CD14-positive monocyte (primary cell): ENCODE data around the gene WDR7. TPM values are rescaled to one million over a fixed set of nuclear protein-coding genes. Genes with fewer than 3 reads are reported as not detected.

ENCODE experiments used
- DNase-seq, 3 donors: peaks; one replicate each; pipeline ENCODE4 v3.0.0-alpha.2; 2011 to 2022
- H2AFZ ChIP-seq: 2 replicates; pipeline ENCODE4 v1.6.0; 2012; ENCODE audit warnings: mild to moderate bottlenecking, low read depth, low read length, inconsistent platforms; ENCODE audit not compliant: insufficient read depth, poor library complexity, severe bottlenecking
- H3K27ac ChIP-seq, 2 donors: 1 replicate in 1 of 2; 2 replicates in 1 of 2; pipeline ENCODE4 v1.5.1; 2012 to 2013; ENCODE audit warnings: low read length in 2 of 2, control low read depth in 1 of 2, inconsistent platforms in 1 of 2, low read depth in 1 of 2, mild to moderate bottlenecking in 1 of 2
- H3K27me3 ChIP-seq, 2 donors: one replicate each; pipeline versions ENCODE4 v1.6.0 to v1.6.1; 2011 to 2013; ENCODE audit warnings: low read length in 2 of 2; ENCODE audit not compliant: control insufficient read depth in 2 of 2, insufficient read depth in 2 of 2
- H3K36me3 ChIP-seq, 2 donors: replicated peaks in 1 of 2; 1 replicate in 1 of 2; 2 replicates in 1 of 2; pipeline versions ENCODE4 v1.5.1 to v1.6.1; 2012 to 2013; ENCODE audit warnings: low read length in 2 of 2, control low read depth in 1 of 2, inconsistent platforms in 1 of 2, mild to moderate bottlenecking in 1 of 2; ENCODE audit not compliant: insufficient read depth in 2 of 2, control insufficient read depth in 1 of 2
- H3K4me1 ChIP-seq, 2 donors: 1 replicate in 1 of 2; 2 replicates in 1 of 2; pipeline versions ENCODE4 v1.5.1 to v1.6.1; 2012 to 2013; ENCODE audit warnings: low read length in 2 of 2, control low read depth in 1 of 2, inconsistent platforms in 1 of 2, mild to moderate bottlenecking in 1 of 2, moderate library complexity in 1 of 2; ENCODE audit not compliant: insufficient read depth in 2 of 2, control insufficient read depth in 1 of 2
- H3K4me2 ChIP-seq: replicated peaks from 2 replicates; pipeline ENCODE3; 2012; ENCODE audit warnings: low read length, moderate library complexity, mild to moderate bottlenecking; ENCODE audit not compliant: poor library complexity, severe bottlenecking; ENCODE audit errors: extremely low read depth
- H3K4me3 ChIP-seq, 3 experiments: fragments of 200-600 bp in 1 of 3; sonication (generic) in 1 of 3; replicated peaks in 1 of 3; 1 replicate in 2 of 3; 2 replicates in 1 of 3; pipeline ENCODE4 v1.5.1; 2011 to 2013; ENCODE audit warnings: low read length in 3 of 3, mild to moderate bottlenecking in 3 of 3, control low read depth in 2 of 3, low read depth in 2 of 3, inconsistent platforms in 1 of 3, moderate library complexity in 1 of 3
- H3K79me2 ChIP-seq: 2 replicates; pipeline ENCODE4 v1.6.0; 2012; ENCODE audit warnings: mild to moderate bottlenecking, control low read depth, inconsistent platforms, low read length, moderate library complexity; ENCODE audit not compliant: insufficient read depth
- H3K9ac ChIP-seq: 2 replicates; pipeline ENCODE4 v1.6.0; 2017; ENCODE audit warnings: low read length, mild to moderate bottlenecking; ENCODE audit not compliant: insufficient read depth, poor library complexity, severe bottlenecking
- H3K9me3 ChIP-seq, 2 donors: replicated peaks in 1 of 2; 1 replicate in 1 of 2; 2 replicates in 1 of 2; pipeline versions ENCODE4 v1.5.1 to v1.6.1; 2012 to 2013; ENCODE audit warnings: low read length in 2 of 2, control low read depth in 1 of 2; ENCODE audit not compliant: control insufficient read depth in 1 of 2, insufficient read depth in 1 of 2
- H4K20me1 ChIP-seq: 2 replicates; pipeline ENCODE4 v1.6.0; 2012; ENCODE audit warnings: mild to moderate bottlenecking, low read length, control low read depth, moderate library complexity; ENCODE audit not compliant: insufficient read depth
- H3K27ac Mint-ChIP-seq, 7 donors: one replicate each; pipeline ENCODE4 v1.8.0; 2020; ENCODE audit warnings: mild to moderate bottlenecking in 7 of 7, mixed read lengths in 7 of 7, moderate library complexity in 6 of 7, inconsistent platforms in 2 of 7
- H3K27me3 Mint-ChIP-seq, 3 donors: one replicate each; pipeline ENCODE4 v1.8.0; 2021 to 2022; ENCODE audit warnings: low read depth in 3 of 3, mild to moderate bottlenecking in 3 of 3, mixed read lengths in 3 of 3, moderate library complexity in 3 of 3, inconsistent platforms in 1 of 3
- H3K36me3 Mint-ChIP-seq, 2 donors: one replicate each; pipeline ENCODE4 v1.8.0; 2020; ENCODE audit warnings: mixed read lengths in 2 of 2, inconsistent platforms in 1 of 2, mild to moderate bottlenecking in 1 of 2
- H3K4me1 Mint-ChIP-seq: one replicate; pipeline ENCODE4 v1.8.0; 2020; ENCODE audit warnings: mild to moderate bottlenecking, mixed read lengths
- H3K4me3 Mint-ChIP-seq, 2 donors: one replicate each; pipeline ENCODE4 v1.8.0; 2020; ENCODE audit warnings: mild to moderate bottlenecking in 2 of 2, mixed read lengths in 2 of 2, moderate library complexity in 1 of 2
- H3K9me3 Mint-ChIP-seq, 7 donors: one replicate each; pipeline ENCODE4 v1.8.0; 2020 to 2022; ENCODE audit warnings: mixed read lengths in 7 of 7, mild to moderate bottlenecking in 6 of 7, moderate library complexity in 6 of 7, inconsistent platforms in 2 of 7
- CTCF ChIP-seq: fragments of 200-600 bp; IDR thresholded peaks from one replicate; pipeline ENCODE4 v1.8.0; 2022; ENCODE audit warnings: antibody characterized with exemption, mild to moderate bottlenecking
- WGBS: methylation state at CpG from one replicate; pipeline ENCODE4 v1.1.5; 2013; ENCODE audit warnings: missing lambda C conversion rate; ENCODE audit not compliant: insufficient coverage; 5-methylcytosine and 5-hydroxymethylcytosine counted together
- intact Hi-C, 2 donors: fragments of 100-400 bp; cut with micrococcal nuclease; formaldehyde crosslinking; loops; one replicate each; pipeline versions ENCODE4 v1.15.0 to v1.15.1; 2023
- polyA plus RNA-seq, 3 donors: library from polyadenylated mRNA; depleted of rRNA in 1 of 3; unstranded in 2 of 3; stranded (reverse) in 1 of 3; fragments of 300-500 nt in 2 of 3; fragments of >200 nt in 1 of 3; fragmentation: Illumina TruSeq in 2 of 3; gene quantifications; 1 replicate in 2 of 3; 2 replicates in 1 of 3; pipeline ENCODE4 v1.2.3, GENCODE V29; 2012 to 2021

The WDR7 gene
- polyA plus RNA-seq, 3 donors, result 9.1 to 23.6 (median 9.5) TPM

- no peaks in the 10 kb centered on the region for H3K79me2 ChIP-seq
Observed at GRCh38 chr18:56913941-56914340, 262.8 kb downstream of the WDR7 start.

GRCh38 chr18:56919190-56919589 lies 268.0 kb downstream of the WDR7 start:
- Mint-ChIP-seq H3K9me3 (peaks cover 0 to 6% (median 0%) of the 10 kb centered on the region in 7 donors), H3K4me1 (no peaks in the 10 kb centered on the region), H3K36me3 (peaks cover 5 to 11% of the 10 kb centered on the region in 2 donors), H3K27ac (no peak overlapping the region), H3K27me3 (no peaks in the 10 kb centered on the region), H3K4me3 (no peak overlapping the region)
- Histone ChIP-seq H4K20me1 (no peaks in the 10 kb centered on the region), H2AFZ (no peak overlapping the region), H3K4me2 (no peak overlapping the region), H3K4me1 (no peaks in the 10 kb centered on the region), H3K4me3 (no peak overlapping the region), H3K9ac (no peak overlapping the region), H3K79me2 (no peaks in the 10 kb centered on the region), H3K36me3 (no peaks in the 10 kb centered on the region), H3K27me3 (no peaks in the 10 kb centered on the region), H3K27ac (no peak overlapping the region), H3K9me3 (no peaks in the 10 kb centered on the region)
- intact Hi-C loops, result no loop called here
- WGBS, result no CpG with 5 or more reads among the region's 1 CpG
- no peak for DNase-seq
- TF ChIP-seq CTCF, result no peak

More at GRCh38 chr18:56913941-56914340, 262.8 kb downstream of the WDR7 start:
- H3K27ac ChIP-seq, result no peak overlapping the region
- H3K36me3 ChIP-seq, result no peaks in the 10 kb centered on the region
- H3K4me3 ChIP-seq, result no peak overlapping the region
- H2AFZ ChIP-seq, result no peak overlapping the region
- no peaks in the 10 kb centered on the region for H3K27me3 ChIP-seq
- intact Hi-C loops, result no loop called here
- Mint-ChIP-seq H3K4me1 (no peaks in the 10 kb centered on the region), H3K27ac (no peak overlapping the region), H3K27me3 (peaks cover 0 to 1% (median 0%) of the 10 kb centered on the region in 3 donors), H3K4me3 (no peak overlapping the region), H3K9me3 (peaks cover 0 to 6% (median 0%) of the 10 kb centered on the region in 7 donors), H3K36me3 (peaks cover 2 to 15% of the 10 kb centered on the region in 2 donors)
- no peaks in the 10 kb centered on the region for H3K9me3 ChIP-seq
- 90% methylated on average over 4 of the region's 4 CpGs for WGBS
- no peak overlapping the region for H3K9ac ChIP-seq
- H4K20me1 ChIP-seq, result no peaks in the 10 kb centered on the region
- TF ChIP-seq CTCF, result no peak
- no peaks in the 10 kb centered on the region for H3K4me1 ChIP-seq
- no peak for DNase-seq
- no peak overlapping the region for H3K4me2 ChIP-seq
